ENCODE data around the gene PPA2. TPM values are rescaled to one million over a fixed set of nuclear protein-coding genes. Genes with fewer than 3 reads are reported as not detected.

Gene PPA2
- total RNA-seq, 1 experiment from 2014 or later, result 54.6 TPM

GRCh38 chr4:105387466-105387865, 86.4 kb downstream of the PPA2 start:
- CTCF ChIA-PET, result no interaction called here
- BruUV-seq (replicated peaks), result no TSS peak

DNA sequence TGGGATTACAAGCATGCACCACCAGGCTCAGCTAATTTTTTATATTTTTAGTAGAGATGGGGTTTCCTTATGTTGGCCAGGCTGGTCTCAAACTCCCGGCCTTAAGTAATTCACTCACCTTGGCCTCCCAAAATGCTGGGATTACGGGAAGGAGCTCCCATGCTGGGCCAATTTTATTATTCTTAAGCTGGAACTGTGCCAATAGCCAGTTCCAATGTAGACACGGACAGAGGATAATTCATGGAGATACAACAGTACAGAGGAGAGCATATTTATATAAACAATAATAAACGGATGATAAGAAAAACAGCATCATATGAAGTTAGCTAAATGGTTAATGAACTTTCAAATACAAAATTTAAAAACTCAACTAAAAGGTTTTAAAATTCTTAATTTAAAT, 87.8 kb downstream of the PPA2 start:
- DNase-seq (ENCODE audit: low read depth, low spot score), result no peak
- POLR2A ChIA-PET, result no interaction called here
- Histone ChIP-seq H3K27ac (ENCODE audit: low read length) (no peak overlapping the region), H3K4me1 (ENCODE audit: control insufficient read depth, insufficient read depth, low read length) (no peaks in the 10 kb centered on the region), H3K36me3 (ENCODE audit: control insufficient read depth, insufficient read depth, low read length) (peaks cover 3% of the 10 kb centered on the region; the same call in 1 of the 2 replicates), H3K4me3 (ENCODE audit: low read depth in 2 of 2, low read length in 2 of 2) (no peak overlapping the region), H3K27me3 (ENCODE audit: control insufficient read depth, insufficient read depth, low read length) (no peaks in the 10 kb centered on the region), H3K9me3 (ENCODE audit: control insufficient read depth, insufficient read depth, low read depth, low read length) (no peaks in the 10 kb centered on the region)
- BruUV-seq (replicated peaks), result no TSS peak
- intact Hi-C loops (cut with micrococcal nuclease; ENCODE audit: unreplicated experiment) (no loop called here), in situ Hi-C loops (cut with HindIII; ENCODE audit: low pct_unique_long_range_greater_than_20kb, low sequenced_read_pairs) (no loop called here)
- ATAC-seq, result no peak
- CTCF ChIA-PET, result interaction anchor here (0.6 kb wide), 1 partner anchor 42 kb away, joined by 3 read pairs; no protein-coding TSS in a partner anchor
- TF ChIP-seq CTCF (IDR thresholded peaks at IDR 0.05) (no peak), POLR2AphosphoS5 (IDR thresholded peaks at IDR 0.05; ENCODE audit: low read depth, low read length) (no peak), SIN3A (IDR thresholded peaks at IDR 0.05; ENCODE audit: borderline replicate concordance, insufficient read depth, low read depth, low read length) (no peak), TCF7L2 (IDR thresholded peaks at IDR 0.05; ENCODE audit: low read depth, low read length) (no peak)
- TF ChIP-seq, protein P1, sequence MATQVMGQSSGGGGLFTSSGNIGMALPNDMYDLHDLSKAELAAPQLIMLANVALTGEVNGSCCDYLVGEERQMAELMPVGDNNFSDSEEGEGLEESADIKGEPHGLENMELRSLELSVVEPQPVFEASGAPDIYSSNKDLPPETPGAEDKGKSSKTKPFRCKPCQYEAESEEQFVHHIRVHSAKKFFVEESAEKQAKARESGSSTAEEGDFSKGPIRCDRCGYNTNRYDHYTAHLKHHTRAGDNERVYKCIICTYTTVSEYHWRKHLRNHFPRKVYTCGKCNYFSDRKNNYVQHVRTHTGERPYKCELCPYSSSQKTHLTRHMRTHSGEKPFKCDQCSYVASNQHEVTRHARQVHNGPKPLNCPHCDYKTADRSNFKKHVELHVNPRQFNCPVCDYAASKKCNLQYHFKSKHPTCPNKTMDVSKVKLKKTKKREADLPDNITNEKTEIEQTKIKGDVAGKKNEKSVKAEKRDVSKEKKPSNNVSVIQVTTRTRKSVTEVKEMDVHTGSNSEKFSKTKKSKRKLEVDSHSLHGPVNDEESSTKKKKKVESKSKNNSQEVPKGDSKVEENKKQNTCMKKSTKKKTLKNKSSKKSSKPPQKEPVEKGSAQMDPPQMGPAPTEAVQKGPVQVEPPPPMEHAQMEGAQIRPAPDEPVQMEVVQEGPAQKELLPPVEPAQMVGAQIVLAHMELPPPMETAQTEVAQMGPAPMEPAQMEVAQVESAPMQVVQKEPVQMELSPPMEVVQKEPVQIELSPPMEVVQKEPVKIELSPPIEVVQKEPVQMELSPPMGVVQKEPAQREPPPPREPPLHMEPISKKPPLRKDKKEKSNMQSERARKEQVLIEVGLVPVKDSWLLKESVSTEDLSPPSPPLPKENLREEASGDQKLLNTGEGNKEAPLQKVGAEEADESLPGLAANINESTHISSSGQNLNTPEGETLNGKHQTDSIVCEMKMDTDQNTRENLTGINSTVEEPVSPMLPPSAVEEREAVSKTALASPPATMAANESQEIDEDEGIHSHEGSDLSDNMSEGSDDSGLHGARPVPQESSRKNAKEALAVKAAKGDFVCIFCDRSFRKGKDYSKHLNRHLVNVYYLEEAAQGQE (IDR thresholded peaks at IDR 0.05; ENCODE audit: insufficient read depth in 1 of 2, low read depth in 2 of 2, low read length in 1 of 2), result no peak

More at GRCh38 chr4:105387466-105387865, 86.4 kb downstream of the PPA2 start:
- H3K36me3 ChIP-seq (ENCODE audit: control insufficient read depth, insufficient read depth, low read length), result peaks cover 3% of the 10 kb centered on the region; the same call in 1 of the 2 replicates
- ATAC-seq, result no peak
- no peaks in the 10 kb centered on the region for H3K27me3 ChIP-seq (ENCODE audit: control insufficient read depth, insufficient read depth, low read length)
- TF ChIP-seq TCF7L2 (IDR thresholded peaks at IDR 0.05; ENCODE audit: low read depth, low read length), result no peak
- TF ChIP-seq CTCF (IDR thresholded peaks at IDR 0.05), result no peak
- no peak for TF ChIP-seq POLR2AphosphoS5 (IDR thresholded peaks at IDR 0.05; ENCODE audit: low read depth, low read length)
- TF ChIP-seq, protein P1 (IDR thresholded peaks at IDR 0.05; ENCODE audit: insufficient read depth in 1 of 2, low read depth in 2 of 2, low read length in 1 of 2), result no peak
- no peak for TF ChIP-seq SIN3A (IDR thresholded peaks at IDR 0.05; ENCODE audit: borderline replicate concordance, insufficient read depth, low read depth, low read length)
- in situ Hi-C loops (cut with HindIII; ENCODE audit: low pct_unique_long_range_greater_than_20kb, low sequenced_read_pairs) (no loop called here), intact Hi-C loops (cut with micrococcal nuclease; ENCODE audit: unreplicated experiment) (no loop called here)
- H3K9me3 ChIP-seq (ENCODE audit: control insufficient read depth, insufficient read depth, low read depth, low read length), result no peaks in the 10 kb centered on the region
- no peak overlapping the region for H3K4me3 ChIP-seq (ENCODE audit: low read depth in 2 of 2, low read length in 2 of 2)
- no peaks in the 10 kb centered on the region for H3K4me1 ChIP-seq (ENCODE audit: control insufficient read depth, insufficient read depth, low read length)
- POLR2A ChIA-PET, result no interaction called here
- no peak for DNase-seq (ENCODE audit: low read depth, low spot score)
- H3K27ac ChIP-seq (ENCODE audit: low read length), result no peak overlapping the region
